ENCODE results near the gene CFAP20.
"Not testable (repeated sequence)": the region's sequence is repeated elsewhere in the genome, so short reads cannot be mapped to it uniquely, and the experiment has no call there.

DNA sequence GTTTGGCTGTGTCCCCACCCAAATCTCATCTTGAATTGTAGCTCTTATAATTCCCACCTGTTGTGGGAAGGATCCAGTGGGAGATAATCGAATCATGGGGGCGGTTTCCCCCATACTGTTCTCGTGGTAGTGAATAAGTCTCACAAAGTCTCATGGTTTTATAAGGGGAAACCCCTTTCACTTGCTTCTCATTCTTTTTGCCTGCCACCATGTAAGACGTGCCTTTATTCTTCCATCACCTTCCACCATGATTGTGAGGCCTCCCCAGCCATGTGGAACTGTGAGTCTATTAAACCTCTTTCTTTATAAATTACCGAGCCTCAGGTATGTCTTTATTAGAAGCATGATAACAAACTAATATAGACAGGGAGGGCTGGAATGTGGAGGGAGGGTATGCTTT lies 57.0 kb downstream of the CFAP20 start:
- TF ChIP-seq, protein P1, sequence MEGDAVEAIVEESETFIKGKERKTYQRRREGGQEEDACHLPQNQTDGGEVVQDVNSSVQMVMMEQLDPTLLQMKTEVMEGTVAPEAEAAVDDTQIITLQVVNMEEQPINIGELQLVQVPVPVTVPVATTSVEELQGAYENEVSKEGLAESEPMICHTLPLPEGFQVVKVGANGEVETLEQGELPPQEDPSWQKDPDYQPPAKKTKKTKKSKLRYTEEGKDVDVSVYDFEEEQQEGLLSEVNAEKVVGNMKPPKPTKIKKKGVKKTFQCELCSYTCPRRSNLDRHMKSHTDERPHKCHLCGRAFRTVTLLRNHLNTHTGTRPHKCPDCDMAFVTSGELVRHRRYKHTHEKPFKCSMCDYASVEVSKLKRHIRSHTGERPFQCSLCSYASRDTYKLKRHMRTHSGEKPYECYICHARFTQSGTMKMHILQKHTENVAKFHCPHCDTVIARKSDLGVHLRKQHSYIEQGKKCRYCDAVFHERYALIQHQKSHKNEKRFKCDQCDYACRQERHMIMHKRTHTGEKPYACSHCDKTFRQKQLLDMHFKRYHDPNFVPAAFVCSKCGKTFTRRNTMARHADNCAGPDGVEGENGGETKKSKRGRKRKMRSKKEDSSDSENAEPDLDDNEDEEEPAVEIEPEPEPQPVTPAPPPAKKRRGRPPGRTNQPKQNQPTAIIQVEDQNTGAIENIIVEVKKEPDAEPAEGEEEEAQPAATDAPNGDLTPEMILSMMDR (IDR thresholded peaks at IDR 0.05; ENCODE audit: poor library complexity): not testable (repeated sequence)
- TF ChIP-seq EZH2 (IDR thresholded peaks at IDR 0.05; ENCODE audit: borderline replicate concordance); EZH2phosphoT487 (IDR thresholded peaks at IDR 0.05; ENCODE audit: low read depth, severe bottlenecking, unreplicated experiment): not testable (repeated sequence)
